WTC11 (cell line): ENCODE results near the gene KCNH3. TPM values are rescaled to one million over a fixed set of nuclear protein-coding genes. Genes with fewer than 3 reads are reported as not detected.
A peak's percentile ranks its signal among the peaks of the same experiment; 100 is the strongest.

Experiments
- ATAC-seq: fragments of 200-7000 bp; cut with Tn5 transposase; 2 replicates; pipeline ENCODE4 v1.10.0; 2021; ENCODE audit warnings: mild to moderate bottlenecking, moderate library complexity
- CTCF ChIA-PET: fragments of 300-600 bp; sonication (Branson Sonifier 250); formaldehyde crosslinking; loops from one replicate; lab custom pipeline; 2021; ENCODE audit warnings: antibody characterized with exemption; lab: Charles Lee
- POLR2A ChIA-PET: fragments of 350-600 bp; sonication (Branson Sonifier 250); formaldehyde crosslinking; loops from one replicate; lab custom pipeline; 2021; ENCODE audit warnings: antibody characterized with exemption; lab: Charles Lee
- DNase-seq: peaks from one replicate; pipeline ENCODE4 v3.0.0; 2021; ENCODE audit warnings: low spot score
- H3K27ac Mint-ChIP-seq: 2 replicates; pipeline ENCODE4 v1.8.0; 2021; ENCODE audit warnings: mixed read lengths
- H3K27me3 Mint-ChIP-seq: 2 replicates; pipeline ENCODE4 v1.8.0; 2021; ENCODE audit warnings: low read depth, mild to moderate bottlenecking, moderate library complexity, mixed read lengths
- H3K36me3 Mint-ChIP-seq: 2 replicates; pipeline ENCODE4 v1.8.0; 2021; ENCODE audit warnings: mixed read lengths
- H3K4me1 Mint-ChIP-seq: 2 replicates; pipeline ENCODE4 v1.8.0; 2022; ENCODE audit warnings: mixed read lengths
- H3K4me3 Mint-ChIP-seq: 2 replicates; pipeline ENCODE4 v1.8.0; 2021; ENCODE audit warnings: mild to moderate bottlenecking, moderate library complexity, mixed read lengths
- H3K9me3 Mint-ChIP-seq: 2 replicates; pipeline ENCODE4 v1.8.0; 2021; ENCODE audit warnings: mixed read lengths
- AFF4 ChIP-seq: sonication (generic); formaldehyde crosslinking; IDR thresholded peaks from 2 replicates; pipeline ENCODE4 v1.8.1; 2023; ENCODE audit warnings: mild to moderate bottlenecking, missing genetic modification reagents, borderline replicate concordance
- ATF1 ChIP-seq: sonication (generic); formaldehyde crosslinking; IDR thresholded peaks from 2 replicates; pipeline ENCODE4 v1.8.1; 2023; ENCODE audit warnings: mild to moderate bottlenecking, moderate library complexity, missing genetic modification reagents
- ELF4 ChIP-seq: sonication (generic); formaldehyde crosslinking; IDR thresholded peaks from 2 replicates; pipeline ENCODE4 v1.8.1; 2022; ENCODE audit warnings: low read depth, mild to moderate bottlenecking, moderate library complexity, missing genetic modification reagents
- FOXP1 ChIP-seq: sonication (generic); formaldehyde crosslinking; IDR thresholded peaks from 2 replicates; pipeline ENCODE4 v1.8.0; 2022; ENCODE audit warnings: missing genetic modification reagents, mild to moderate bottlenecking, moderate library complexity, borderline replicate concordance
- GTF2I ChIP-seq: fragments of 250-450 bp; sonication (Bioruptor Pico); conservative IDR thresholded peaks from 2 replicates; pipeline ENCODE4 v1.4.0; 2021; ENCODE audit warnings: mild to moderate bottlenecking
- NFATC4 ChIP-seq: fragments of 250-450 bp; sonication (Bioruptor Pico); IDR thresholded peaks from 2 replicates; pipeline ENCODE4 v1.9.0; 2021; ENCODE audit warnings: mild to moderate bottlenecking
- NR2C2 ChIP-seq: sonication (generic); formaldehyde crosslinking; IDR thresholded peaks from 2 replicates; pipeline ENCODE4 v1.8.0; 2022; ENCODE audit warnings: mild to moderate bottlenecking, missing genetic modification reagents
- NR3C1 ChIP-seq: sonication (generic); formaldehyde crosslinking; conservative IDR thresholded peaks from 2 replicates; pipeline ENCODE4 v1.8.1; 2023; ENCODE audit warnings: low read depth, mild to moderate bottlenecking, missing genetic modification reagents
- RORB ChIP-seq: fragments of 250-450 bp; sonication (Bioruptor Pico); IDR thresholded peaks from 2 replicates; pipeline ENCODE4 v1.9.0; 2021; ENCODE audit warnings: mild to moderate bottlenecking
- SMAD3 ChIP-seq: sonication (generic); formaldehyde crosslinking; IDR thresholded peaks from 2 replicates; pipeline ENCODE4 v1.8.0; 2022; ENCODE audit warnings: missing genetic modification reagents, mild to moderate bottlenecking, borderline replicate concordance
- SOX15 ChIP-seq: fragments of 250-450 bp; sonication (Bioruptor Pico); IDR thresholded peaks from 2 replicates; pipeline ENCODE4 v1.9.0; 2021; ENCODE audit warnings: mild to moderate bottlenecking
- SP1 ChIP-seq: sonication (generic); formaldehyde crosslinking; conservative IDR thresholded peaks from 2 replicates; pipeline ENCODE4 v1.8.1; 2022; ENCODE audit warnings: missing genetic modification reagents
- TP53 ChIP-seq: sonication (generic); formaldehyde crosslinking; IDR thresholded peaks from 2 replicates; pipeline ENCODE4 v1.8.1; 2023; ENCODE audit warnings: mild to moderate bottlenecking, missing genetic modification reagents
- ZNF121 ChIP-seq: sonication (generic); formaldehyde crosslinking; IDR thresholded peaks from 2 replicates; pipeline ENCODE4 v1.8.0; 2023; ENCODE audit warnings: missing genetic modification reagents
- ZNF232 ChIP-seq: sonication (generic); formaldehyde crosslinking; IDR thresholded peaks from 2 replicates; pipeline ENCODE4 v1.8.0; 2022; ENCODE audit warnings: mild to moderate bottlenecking, missing genetic modification reagents
- ZNF263 ChIP-seq: sonication (generic); formaldehyde crosslinking; IDR thresholded peaks from 2 replicates; pipeline ENCODE4 v1.8.1; 2022; ENCODE audit warnings: low read depth, mild to moderate bottlenecking, moderate library complexity, missing genetic modification reagents
- ZNF396 ChIP-seq: fragments of 250-450 bp; sonication (Bioruptor Pico); IDR thresholded peaks from 2 replicates; pipeline ENCODE4 v1.8.0; 2021; ENCODE audit warnings: mild to moderate bottlenecking, moderate library complexity, borderline replicate concordance
- ZNF416 ChIP-seq: fragments of 250-450 bp; sonication (Bioruptor Pico); IDR thresholded peaks from 2 replicates; pipeline ENCODE4 v1.9.0; 2021; ENCODE audit warnings: mild to moderate bottlenecking, inconsistent platforms
- total RNA-seq: library from RNA; stranded (reverse); gene quantifications from 3 replicates; pipeline ENCODE4 v1.2.3, GENCODE V29; 2021
- TF ChIP-seq, protein P1 (sequence below): fragments of 250-450 bp; sonication (Bioruptor Pico); IDR thresholded peaks from 2 replicates; pipeline ENCODE4 v1.8.0; 2021; ENCODE audit warnings: mild to moderate bottlenecking
- TF ChIP-seq, protein P2 (sequence below): sonication (generic); formaldehyde crosslinking; IDR thresholded peaks from 2 replicates; pipeline ENCODE4 v1.8.0; 2022; ENCODE audit warnings: mild to moderate bottlenecking, missing genetic modification reagents
- TF ChIP-seq, protein P3 (sequence below): sonication (generic); formaldehyde crosslinking; IDR thresholded peaks from 2 replicates; pipeline ENCODE4 v1.8.0; 2022; ENCODE audit warnings: mild to moderate bottlenecking, missing genetic modification reagents
- TF ChIP-seq, protein P4 (sequence below): sonication (generic); formaldehyde crosslinking; IDR thresholded peaks from 2 replicates; pipeline ENCODE4 v1.8.1; 2023; ENCODE audit warnings: mild to moderate bottlenecking, moderate library complexity, missing genetic modification reagents
- TF ChIP-seq, protein P5 (sequence below): sonication (generic); formaldehyde crosslinking; IDR thresholded peaks from 2 replicates; pipeline ENCODE4 v1.8.0; 2022; ENCODE audit warnings: mild to moderate bottlenecking, missing genetic modification reagents
- TF ChIP-seq, protein P6 (sequence below): sonication (generic); formaldehyde crosslinking; IDR thresholded peaks from 2 replicates; pipeline ENCODE4 v1.8.1; 2023; ENCODE audit warnings: mild to moderate bottlenecking, missing genetic modification reagents, moderate library complexity

KCNH3 gene
- total RNA-seq, 1 experiment from 2014 or later: 0.44 TPM

GRCh38 chr12:49567302-49567610, 28.4 kb downstream of the KCNH3 start:
- Mint-ChIP-seq H3K27ac (peak overlapping the region; percentile 99), H3K4me3 (peak overlapping the region; percentile 98), H3K36me3 (peaks cover 23% of the 10 kb centered on the region), H3K9me3 (peaks cover 7% of the 10 kb centered on the region), H3K4me1 (peaks cover 12% of the 10 kb centered on the region), H3K27me3 (no peaks in the 10 kb centered on the region)
- no peak for DNase-seq
- ChIA-PET POLR2A (interaction anchor here (0.9 to 1.0 kb wide), 2 partner anchors 10 to 13 kb away, joined by 3 to 5 read pairs; no protein-coding TSS in a partner anchor), CTCF (interaction anchor here (0.5 to 2.1 kb wide), 5 partner anchors 13 to 270 kb away, joined by 3 to 17 read pairs (median 4); no protein-coding TSS in a partner anchor)
- ATAC-seq: no peak
- TF ChIP-seq, protein P1, sequence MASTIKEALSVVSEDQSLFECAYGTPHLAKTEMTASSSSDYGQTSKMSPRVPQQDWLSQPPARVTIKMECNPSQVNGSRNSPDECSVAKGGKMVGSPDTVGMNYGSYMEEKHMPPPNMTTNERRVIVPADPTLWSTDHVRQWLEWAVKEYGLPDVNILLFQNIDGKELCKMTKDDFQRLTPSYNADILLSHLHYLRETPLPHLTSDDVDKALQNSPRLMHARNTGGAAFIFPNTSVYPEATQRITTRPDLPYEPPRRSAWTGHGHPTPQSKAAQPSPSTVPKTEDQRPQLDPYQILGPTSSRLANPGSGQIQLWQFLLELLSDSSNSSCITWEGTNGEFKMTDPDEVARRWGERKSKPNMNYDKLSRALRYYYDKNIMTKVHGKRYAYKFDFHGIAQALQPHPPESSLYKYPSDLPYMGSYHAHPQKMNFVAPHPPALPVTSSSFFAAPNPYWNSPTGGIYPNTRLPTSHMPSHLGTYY (CRISPR knock-in tag): no peak
- TF ChIP-seq NR2C2 (CRISPR knock-in tag): no peak
- TF ChIP-seq SMAD3 (CRISPR knock-in tag): no peak
- TF ChIP-seq RORB (CRISPR knock-in tag): no peak
- no peak for TF ChIP-seq ELF4 (CRISPR knock-in tag)
- TF ChIP-seq FOXP1: no peak
- no peak for TF ChIP-seq GTF2I (CRISPR knock-in tag)
- TF ChIP-seq AFF4: no peak
- TF ChIP-seq ZNF263 (CRISPR knock-in tag): no peak
- TF ChIP-seq SOX15 (CRISPR knock-in tag): no peak
- TF ChIP-seq TP53: no peak
- no peak for TF ChIP-seq ZNF232 (CRISPR knock-in tag)
- TF ChIP-seq ATF1 (CRISPR knock-in tag): no peak
- no peak for TF ChIP-seq ZNF396 (CRISPR knock-in tag)
- TF ChIP-seq NFATC4 (CRISPR knock-in tag): no peak
- TF ChIP-seq, protein P2, sequence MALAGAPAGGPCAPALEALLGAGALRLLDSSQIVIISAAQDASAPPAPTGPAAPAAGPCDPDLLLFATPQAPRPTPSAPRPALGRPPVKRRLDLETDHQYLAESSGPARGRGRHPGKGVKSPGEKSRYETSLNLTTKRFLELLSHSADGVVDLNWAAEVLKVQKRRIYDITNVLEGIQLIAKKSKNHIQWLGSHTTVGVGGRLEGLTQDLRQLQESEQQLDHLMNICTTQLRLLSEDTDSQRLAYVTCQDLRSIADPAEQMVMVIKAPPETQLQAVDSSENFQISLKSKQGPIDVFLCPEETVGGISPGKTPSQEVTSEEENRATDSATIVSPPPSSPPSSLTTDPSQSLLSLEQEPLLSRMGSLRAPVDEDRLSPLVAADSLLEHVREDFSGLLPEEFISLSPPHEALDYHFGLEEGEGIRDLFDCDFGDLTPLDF: no peak
- no peak for TF ChIP-seq SP1 (CRISPR knock-in tag)
- TF ChIP-seq, protein P3, sequence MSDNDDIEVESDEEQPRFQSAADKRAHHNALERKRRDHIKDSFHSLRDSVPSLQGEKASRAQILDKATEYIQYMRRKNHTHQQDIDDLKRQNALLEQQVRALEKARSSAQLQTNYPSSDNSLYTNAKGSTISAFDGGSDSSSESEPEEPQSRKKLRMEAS: no peak
- TF ChIP-seq ZNF121: no peak
- TF ChIP-seq NR3C1 (CRISPR knock-in tag): no peak

DNA sequence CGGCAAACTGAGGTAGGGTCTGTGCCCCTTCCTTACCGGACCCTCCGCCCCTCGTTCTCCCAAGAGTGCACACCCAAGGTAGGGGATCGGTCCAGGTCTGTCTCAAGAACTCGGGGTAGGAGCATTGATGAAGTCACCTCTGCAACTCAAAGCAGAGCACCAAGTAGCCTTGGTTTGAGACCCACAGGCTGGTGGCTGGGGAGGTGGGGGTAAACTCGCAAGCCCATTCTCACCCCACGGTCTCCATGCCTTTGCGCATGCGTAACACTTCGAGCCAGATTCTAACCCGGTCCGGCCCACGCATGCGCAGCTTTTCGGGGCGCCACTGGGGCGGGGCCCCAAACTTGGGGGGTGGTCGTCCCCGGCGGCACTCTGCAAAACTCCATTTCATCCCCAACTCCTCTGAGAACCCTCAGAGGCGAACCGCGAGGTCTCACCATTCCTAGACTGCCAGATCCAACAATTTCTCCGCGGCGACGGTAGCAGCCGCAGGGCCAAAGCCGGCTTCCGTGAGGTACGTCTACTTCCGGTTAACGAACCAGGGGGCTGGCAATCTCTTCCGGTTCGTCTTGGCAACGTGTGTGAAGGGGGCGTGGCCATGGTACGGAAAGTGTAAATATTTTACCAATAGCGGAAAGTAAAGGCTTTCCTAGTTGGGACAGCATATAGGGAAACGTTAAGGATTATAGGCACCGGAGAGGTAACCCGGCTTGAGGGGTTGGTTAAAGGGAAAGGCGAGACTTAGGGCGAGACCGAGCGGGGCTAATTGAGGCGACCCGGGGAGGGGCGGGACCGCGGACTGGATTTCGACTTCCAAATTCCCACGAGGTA, 29.0 kb downstream of the KCNH3 start, which contains the start of gene MCRS1:
TSS of gene MCRS1 (minus strand) at position 532 of the 831 bp plus-strand sequence. CDS start 1,411 bp downstream, outside the sequence.
- ATAC-seq: peak; percentile 74
- POLR2A ChIA-PET: interaction anchor here (0.9 to 1.0 kb wide), 2 partner anchors 11 to 13 kb away, joined by 3 to 5 read pairs; no protein-coding TSS in a partner anchor
- peak; percentile 81 for DNase-seq
- H3K27me3 Mint-ChIP-seq: no peaks in the 10 kb centered on the region
- H3K27ac Mint-ChIP-seq: peak within 1 kb of the TSS; percentile 99
- H3K9me3 Mint-ChIP-seq: peaks cover 7% of the 10 kb centered on the region
- H3K4me3 Mint-ChIP-seq: peak within 1 kb of the TSS; percentile 98
- CTCF ChIA-PET: interaction anchor here (0.5 to 2.4 kb wide), 6 partner anchors 13 to 271 kb away, joined by 3 to 17 read pairs (median 8); no protein-coding TSS in a partner anchor
- peaks cover 12% of the 10 kb centered on the region for H3K4me1 Mint-ChIP-seq
- peaks cover 17% of the 10 kb centered on the region for H3K36me3 Mint-ChIP-seq
- TF ChIP-seq, protein P4, sequence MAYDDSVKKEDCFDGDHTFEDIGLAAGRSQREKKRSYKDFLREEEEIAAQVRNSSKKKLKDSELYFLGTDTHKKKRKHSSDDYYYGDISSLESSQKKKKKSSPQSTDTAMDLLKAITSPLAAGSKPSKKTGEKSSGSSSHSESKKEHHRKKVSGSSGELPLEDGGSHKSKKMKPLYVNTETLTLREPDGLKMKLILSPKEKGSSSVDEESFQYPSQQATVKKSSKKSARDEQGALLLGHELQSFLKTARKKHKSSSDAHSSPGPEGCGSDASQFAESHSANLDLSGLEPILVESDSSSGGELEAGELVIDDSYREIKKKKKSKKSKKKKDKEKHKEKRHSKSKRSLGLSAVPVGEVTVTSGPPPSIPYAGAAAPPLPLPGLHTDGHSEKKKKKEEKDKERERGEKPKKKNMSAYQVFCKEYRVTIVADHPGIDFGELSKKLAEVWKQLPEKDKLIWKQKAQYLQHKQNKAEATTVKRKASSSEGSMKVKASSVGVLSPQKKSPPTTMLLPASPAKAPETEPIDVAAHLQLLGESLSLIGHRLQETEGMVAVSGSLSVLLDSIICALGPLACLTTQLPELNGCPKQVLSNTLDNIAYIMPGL (CRISPR knock-in tag): peak; percentile 53
- TF ChIP-seq, protein P5, sequence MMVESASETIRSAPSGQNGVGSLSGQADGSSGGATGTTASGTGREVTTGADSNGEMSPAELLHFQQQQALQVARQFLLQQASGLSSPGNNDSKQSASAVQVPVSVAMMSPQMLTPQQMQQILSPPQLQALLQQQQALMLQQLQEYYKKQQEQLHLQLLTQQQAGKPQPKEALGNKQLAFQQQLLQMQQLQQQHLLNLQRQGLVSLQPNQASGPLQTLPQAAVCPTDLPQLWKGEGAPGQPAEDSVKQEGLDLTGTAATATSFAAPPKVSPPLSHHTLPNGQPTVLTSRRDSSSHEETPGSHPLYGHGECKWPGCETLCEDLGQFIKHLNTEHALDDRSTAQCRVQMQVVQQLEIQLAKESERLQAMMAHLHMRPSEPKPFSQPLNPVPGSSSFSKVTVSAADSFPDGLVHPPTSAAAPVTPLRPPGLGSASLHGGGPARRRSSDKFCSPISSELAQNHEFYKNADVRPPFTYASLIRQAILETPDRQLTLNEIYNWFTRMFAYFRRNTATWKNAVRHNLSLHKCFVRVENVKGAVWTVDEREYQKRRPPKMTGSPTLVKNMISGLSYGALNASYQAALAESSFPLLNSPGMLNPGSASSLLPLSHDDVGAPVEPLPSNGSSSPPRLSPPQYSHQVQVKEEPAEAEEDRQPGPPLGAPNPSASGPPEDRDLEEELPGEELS (CRISPR knock-in tag): 0 out of 2 replicates have a peak, but pooled peaks have one; percentile 17
- no peak for TF ChIP-seq ZNF416 (CRISPR knock-in tag)
- TF ChIP-seq, protein P6, sequence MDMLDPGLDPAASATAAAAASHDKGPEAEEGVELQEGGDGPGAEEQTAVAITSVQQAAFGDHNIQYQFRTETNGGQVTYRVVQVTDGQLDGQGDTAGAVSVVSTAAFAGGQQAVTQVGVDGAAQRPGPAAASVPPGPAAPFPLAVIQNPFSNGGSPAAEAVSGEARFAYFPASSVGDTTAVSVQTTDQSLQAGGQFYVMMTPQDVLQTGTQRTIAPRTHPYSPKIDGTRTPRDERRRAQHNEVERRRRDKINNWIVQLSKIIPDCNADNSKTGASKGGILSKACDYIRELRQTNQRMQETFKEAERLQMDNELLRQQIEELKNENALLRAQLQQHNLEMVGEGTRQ (CRISPR knock-in tag): 0 out of 2 replicates have a peak, but pooled peaks have one; percentile 18
- TF ChIP-seq NR2C2 (CRISPR knock-in tag): peak; percentile 98
